Central memory CD4-positive, alpha-beta T cell (primary cell): ENCODE measurements around the gene CYTH3.

ENCODE experiments used
- DNase-seq: peaks from one replicate; pipeline ENCODE4 v3.0.0; 2022

The CYTH3 gene

GRCh38 chr7:6146666-6147065 is 125.8 kb downstream of the CYTH3 start:
- no peak for DNase-seq

DNA sequence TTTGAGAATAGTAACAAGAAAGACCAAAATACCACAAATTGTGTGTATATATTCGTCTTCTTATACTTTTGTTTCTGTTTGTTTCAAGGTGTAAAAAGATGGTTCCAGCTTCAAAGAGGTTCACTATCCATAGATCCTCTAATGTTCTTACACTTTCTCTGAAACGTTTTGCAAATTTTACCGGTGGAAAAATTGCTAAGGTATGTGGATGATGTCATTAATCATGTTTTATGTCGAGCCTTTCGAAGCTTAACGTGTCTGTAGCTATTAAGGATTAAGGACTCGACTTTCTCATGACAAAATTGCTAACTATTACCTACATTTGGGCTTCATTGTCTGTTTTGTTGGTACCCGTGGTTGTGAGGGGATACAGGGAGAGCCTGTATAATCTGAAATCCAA is 128.4 kb downstream of the CYTH3 start:
- no peak for DNase-seq

DNA sequence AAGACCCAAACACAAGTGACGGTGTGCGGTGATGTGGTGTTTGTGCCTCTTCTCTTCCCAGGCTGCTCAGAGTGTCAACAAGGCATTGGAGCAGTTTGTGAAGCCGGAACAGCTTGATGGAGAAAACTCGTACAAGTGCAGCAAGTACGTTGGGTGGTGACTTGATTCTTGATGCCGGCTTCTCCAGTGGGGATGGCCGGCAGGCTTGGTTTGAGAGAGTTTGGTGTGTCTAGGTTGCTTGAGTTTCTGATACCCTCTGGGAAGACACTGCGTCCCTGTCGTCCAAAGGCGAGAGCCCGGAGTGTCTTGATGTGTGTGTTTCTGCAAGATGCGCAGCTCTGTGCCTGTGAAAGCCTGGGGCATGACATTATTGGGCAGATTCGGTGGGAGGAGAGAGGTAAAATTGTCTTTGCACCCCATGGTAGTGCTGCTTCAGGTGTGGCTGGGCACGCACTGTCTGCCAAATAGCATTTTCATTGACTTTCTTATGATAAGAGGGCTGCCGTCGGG is 129.5 kb downstream of the CYTH3 start:
- no peak for DNase-seq

DNA sequence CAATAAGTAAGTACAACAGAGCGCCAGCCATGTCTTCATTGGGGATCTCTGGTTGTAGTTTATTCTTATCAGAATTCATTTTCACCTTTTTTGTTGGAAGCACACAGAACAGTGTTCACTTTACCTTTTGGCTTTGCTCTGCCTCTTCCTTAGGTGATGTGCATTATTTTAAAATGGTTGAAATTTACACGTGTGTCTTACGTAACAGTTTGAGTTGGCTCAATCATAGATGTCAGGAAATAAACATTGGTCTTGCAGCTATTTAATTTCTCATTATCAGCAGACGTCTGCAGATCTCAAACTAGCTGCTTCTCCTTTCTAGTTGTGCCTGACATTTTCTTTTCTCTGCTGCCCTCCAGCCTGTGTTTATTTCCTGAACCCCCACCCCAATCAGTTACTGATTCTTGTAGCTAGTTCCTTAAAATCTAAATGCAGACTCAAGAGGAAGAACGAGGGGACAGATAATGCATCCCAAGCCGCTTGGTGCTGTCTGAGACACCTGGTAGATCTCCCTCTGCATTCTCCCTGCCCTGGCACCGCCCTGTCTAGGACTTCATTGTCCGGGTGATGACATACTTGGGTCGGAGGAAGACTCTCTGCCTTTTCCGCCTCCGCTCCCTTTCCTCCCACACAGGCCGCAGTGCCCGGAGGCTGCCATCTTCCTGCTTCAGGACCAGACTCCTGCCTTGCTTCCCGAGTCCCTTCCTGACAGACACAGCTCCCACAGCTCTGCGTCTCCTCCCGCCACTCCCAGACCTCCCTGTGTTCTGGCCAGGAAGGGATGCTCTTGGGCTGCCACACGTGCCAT is 133.0 kb downstream of the CYTH3 start:
- no peak for DNase-seq

- DNase-seq = no peak
These were observed 135.9 kb downstream of the CYTH3 start for GRCh38 chr7:6136475-6136874.

DNA sequence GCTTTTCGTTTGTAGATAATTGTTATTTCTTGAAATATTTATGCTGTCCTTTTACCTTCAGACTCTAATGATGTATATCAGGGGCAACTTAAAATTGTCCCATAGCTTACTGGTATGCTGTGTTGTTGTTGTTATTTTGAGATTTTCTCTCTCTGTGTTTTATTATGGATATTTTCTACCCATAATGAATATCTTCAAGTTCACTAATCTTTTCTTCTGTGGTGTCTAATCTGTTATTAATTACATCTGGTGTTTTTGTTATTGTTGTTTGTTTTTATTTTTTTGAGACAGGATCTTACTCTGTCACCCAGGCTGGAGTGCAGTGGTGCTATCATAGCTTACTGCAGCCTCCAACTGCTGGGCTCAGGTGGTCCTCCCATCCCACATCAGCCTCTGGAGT is 139.2 kb downstream of the CYTH3 start:
- no peak for DNase-seq

GRCh38 chr7:6130007-6130587 is 142.3 kb downstream of the CYTH3 start:
- no peak for DNase-seq

DNA sequence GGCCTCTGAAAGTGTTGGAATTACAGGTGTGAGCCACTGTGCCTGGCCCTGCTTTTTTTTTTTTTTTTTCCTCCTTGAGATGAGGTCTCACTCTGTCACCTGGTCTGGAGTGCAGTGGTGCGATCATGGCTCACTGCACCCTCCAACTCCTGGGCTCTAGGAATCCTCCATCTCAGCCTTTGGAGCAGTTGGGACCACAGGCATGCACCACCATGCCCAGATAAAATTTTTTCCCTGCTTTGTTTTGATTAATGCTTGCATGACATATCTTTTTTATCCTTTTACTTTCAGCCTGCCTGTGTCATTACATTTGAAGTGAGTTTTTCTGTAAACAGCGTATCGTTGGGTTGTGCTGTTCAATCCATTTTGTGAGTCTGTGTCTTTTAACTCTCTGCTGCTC is 144.2 kb downstream of the CYTH3 start:
- DNase-seq = no peak

DNA sequence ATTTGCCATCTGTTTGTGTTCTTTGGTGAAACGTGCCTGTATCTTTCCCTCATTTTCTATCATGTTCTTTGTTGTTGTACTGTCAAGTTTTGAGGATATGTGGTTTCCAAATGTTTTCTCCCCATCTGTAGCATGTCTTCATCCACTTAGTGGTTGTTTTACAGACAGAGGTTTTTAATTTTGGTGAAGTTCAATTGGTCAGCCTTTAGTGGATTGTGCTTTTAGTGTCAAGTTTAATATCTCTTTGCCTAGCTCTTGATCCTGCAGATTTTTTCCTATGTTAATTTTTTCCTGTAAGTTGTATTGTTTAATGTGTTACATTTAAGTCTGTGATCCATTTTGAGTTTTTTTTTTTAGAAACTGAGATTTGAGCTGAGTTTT is 145.3 kb downstream of the CYTH3 start:
- no peak for DNase-seq

DNA sequence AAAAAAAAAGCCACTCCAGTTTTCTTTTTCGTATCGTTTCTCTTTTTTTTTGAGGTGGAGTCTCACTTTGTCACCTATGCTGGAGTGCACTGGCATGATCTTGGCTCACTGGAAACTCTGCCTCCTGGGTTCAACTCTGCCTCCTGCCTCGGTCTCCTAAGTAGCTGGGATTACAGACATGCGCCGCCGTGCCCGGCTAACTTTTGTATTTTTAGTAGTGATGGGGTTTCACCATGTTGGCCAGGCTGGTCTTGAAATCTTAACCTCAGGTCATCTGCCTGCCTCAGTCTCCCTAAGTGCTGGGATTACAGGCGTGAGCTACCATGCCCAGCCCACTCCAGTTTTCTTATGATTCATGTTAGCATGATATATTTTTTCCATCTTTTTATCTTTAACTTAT is 148.6 kb downstream of the CYTH3 start:
- no peak for DNase-seq

DNA sequence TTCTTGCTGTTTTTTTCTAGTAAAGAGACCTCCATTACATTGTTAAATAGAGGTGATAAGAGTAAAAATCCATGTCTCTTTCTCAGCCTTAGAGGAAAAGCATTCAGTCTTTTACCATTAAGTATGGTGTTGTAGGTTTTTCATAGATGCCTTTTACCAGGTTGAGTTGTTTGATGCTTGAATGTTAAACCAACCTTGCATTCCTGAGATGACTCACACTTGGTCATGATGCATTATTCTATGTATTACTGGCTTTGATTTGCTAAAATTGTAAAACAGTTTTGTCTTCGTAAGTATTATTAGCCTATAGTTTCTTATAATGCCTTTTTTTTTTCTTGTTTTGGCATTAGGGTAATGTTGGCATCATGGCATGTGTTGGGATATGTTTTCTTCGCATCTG is 151.3 kb downstream of the CYTH3 start:
- no peak for DNase-seq

- no peak for DNase-seq
These were observed 154.9 kb downstream of the CYTH3 start for GRCh38 chr7:6117533-6117932.

- no peak for DNase-seq
These were observed 156.2 kb downstream of the CYTH3 start for GRCh38 chr7:6116211-6116610.
